GM19328 (cell line): ENCODE measurements around the gene CLEC6A.
"Not testable (repeated sequence)": the region's sequence is repeated elsewhere in the genome, so short reads cannot be mapped to it uniquely, and the experiment has no call there.

Source experiments
- ATAC-seq: cut with Tn5 transposase; IDR thresholded peaks from one replicate; pipeline ENCODE4 v1.9.1; 2021; ENCODE audit warnings: mild to moderate bottlenecking, moderate library complexity; ENCODE audit not compliant: unreplicated experiment

CLEC6A gene

DNA sequence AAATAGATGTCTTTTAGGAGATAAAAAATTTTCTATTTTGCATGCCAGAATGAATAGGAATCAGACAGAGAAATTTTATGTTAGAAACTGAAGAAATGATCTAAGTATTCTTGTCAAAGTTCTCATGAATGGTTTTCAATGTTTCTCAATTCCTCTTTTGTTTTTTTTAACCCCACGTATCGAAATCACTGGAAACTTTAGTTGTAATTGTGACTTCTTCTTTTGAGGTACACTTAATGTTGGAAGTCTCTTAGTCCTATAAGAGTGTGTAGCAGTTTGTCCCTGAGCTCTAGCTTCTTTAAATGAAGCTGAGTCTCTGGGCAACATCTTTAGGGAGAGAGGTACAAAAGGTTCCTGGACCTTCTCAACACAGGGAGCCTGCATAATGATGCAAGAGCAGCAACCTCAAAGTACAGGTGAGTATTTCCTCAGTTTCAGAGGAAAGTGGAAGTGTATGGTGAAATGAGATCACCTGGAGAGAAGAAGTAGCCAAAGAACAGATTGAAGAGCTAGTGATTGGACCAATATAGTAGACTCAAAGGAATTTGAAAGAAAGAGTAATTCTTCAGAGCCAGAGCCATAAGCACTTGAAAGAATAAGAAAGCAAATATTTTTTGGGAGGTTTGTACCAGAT lies at the start of gene CLEC6A:
CLEC6A (plus strand) TSS at position 236 of the 634 bp plus-strand sequence; CDS start at position 386, 150 bp downstream.
- no peak for ATAC-seq

DNA sequence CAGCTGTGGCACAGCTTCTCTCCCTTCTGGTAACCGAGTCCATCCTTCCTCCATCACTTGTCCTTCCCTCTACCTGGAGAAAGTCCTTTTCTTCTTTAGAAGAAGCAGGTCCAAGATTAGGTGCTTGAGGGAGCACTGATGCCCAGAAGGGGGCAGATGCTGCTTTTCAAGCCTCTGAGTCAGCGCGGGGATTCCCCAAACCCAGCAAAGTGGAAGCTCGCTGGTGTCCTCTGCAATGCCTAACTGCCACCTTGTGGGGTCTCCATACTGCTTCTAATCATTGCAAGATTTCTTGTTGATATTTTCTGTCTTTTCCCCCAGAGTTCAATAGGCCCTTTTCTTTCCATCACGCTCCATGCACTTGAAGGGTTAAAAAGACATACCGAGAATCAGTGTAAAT lies 36.2 kb upstream of the CLEC6A start:
- ATAC-seq: not testable (repeated sequence)

DNA sequence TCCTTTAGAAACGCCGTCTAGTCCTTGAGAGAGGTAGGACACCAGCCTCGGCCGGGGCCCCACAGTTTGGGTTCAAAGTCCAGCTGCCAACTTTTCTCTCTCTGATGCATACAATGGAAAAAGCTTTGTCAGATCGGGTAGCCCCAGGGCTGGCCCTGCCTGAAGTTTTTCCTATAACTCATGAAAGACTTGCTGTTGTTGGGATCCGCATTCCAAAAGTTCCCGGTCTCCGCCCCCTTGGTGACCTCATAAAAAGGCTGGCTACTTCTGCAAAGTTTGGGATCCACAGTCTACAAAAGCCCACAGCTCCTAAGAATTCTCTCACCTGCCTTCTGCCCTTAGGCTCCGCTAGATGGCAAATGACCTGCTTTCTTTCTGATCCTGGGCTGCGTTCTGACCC lies 35.3 kb upstream of the CLEC6A start:
- no peak for ATAC-seq

DNA sequence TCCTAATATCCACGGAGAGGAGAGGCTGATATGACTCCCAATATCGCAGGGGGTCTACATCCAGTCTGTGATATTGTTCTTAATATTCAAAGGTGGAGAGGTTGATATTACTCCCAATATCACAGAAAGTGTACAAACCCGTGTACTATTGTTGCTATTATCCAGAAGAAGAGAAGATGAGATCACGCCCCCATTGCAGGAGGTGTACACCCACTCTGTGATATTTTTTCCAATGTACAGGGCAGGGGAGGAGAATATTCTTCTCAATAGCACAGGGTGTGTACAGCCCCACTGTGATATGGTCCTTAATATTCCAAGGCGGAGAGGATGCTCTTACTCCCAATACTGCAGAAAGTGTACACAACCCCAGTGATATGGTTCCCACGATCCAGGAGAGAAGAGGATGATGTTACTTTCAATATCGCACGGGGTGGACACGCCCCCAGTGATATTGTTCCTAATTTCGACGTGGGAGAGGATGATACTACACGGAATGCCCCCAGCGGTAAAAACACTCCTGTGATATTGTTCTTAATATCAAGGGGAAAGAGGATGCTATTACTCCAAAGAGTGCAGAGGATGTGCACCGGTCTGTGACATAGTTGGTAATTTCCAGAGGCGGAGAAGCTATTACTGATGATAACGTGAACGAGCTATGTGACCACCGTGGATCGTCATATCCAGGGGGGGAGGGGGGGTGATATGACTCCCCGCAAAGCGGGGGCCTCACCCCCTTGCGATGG lies 11.1 kb upstream of the CLEC6A start:
- ATAC-seq: not testable (repeated sequence)

DNA sequence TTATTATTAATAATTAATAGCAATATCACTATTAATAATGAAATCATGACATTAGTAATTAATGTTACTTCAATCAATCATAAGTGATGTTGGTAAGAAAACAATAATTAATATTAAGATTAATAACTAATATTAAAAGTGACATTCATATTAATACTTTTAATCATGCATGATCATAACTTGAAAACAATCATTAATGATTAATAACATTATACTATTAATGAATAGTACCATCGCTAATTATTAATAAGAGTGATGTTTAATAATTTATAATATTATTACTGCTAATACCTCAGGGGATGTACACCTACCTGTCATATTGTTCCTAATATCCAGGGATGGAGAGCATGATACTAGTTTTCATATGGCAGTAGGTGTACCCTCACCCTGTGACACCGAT lies 10.0 kb upstream of the CLEC6A start:
- no peak for ATAC-seq

DNA sequence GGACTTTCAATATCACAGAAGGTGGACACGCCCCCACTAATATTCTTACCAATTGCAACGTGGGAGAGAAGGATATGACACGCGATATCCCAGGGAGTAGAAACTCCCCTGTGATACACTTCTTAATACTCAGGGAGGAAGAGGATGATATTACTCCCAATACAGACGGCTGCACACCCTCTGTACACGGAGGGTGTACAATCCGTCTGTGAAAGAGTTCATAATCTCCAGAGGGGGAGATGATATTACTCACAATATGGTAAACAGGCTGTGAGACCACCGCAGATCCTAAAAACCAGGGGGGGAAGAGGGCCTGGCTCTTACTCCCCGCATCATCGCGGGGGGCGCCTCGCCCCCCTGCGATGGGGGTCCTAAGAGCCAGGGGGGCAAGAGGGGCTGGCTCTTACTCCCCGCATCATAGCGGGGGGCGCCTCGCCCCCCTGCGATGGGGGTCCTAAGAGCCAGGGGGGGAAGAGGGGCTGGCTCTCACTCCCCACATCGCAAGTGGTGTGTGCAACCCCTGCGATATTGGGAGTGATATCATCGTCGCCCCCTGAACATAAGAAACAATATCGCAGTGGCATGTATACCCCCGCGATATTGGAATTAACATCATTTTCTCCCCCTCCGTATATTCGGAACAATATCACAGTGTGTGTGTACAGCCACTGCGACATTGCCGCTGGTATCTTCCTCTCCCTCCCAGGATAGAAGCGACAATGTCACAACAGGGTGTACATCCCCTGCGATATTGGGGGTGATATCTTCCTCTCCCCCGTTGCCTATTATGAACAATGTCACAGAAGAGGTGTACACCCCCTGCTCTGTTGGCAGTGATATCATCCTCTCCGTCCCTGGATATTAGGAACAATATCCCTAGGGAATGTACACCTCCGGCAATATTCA lies 8.9 kb upstream of the CLEC6A start:
- ATAC-seq: no peak

DNA sequence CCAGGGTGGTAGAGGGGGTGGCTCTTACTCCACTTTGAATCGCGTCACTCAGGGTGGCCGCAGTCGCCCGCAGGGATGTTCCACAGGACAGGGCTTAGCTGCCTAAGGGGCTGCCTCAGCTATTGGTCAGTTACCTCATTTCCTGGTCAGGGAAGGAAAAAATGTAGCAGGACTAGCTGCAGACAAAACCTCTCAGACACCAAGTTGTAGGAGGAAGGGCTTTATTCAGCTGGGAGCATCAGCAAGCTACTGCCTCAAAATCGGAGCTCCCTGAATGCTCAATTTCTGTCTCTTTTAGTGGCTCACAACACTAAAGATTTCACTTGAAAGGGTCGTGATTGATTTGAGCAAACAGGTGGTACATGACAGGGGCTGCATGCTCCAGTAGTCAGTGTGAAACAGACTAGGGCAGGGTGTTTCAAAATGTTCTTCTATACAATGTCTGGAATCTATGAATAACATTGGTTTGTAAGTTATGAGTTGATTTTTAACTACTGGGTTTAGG lies 6.4 kb upstream of the CLEC6A start:
- no peak for ATAC-seq

DNA sequence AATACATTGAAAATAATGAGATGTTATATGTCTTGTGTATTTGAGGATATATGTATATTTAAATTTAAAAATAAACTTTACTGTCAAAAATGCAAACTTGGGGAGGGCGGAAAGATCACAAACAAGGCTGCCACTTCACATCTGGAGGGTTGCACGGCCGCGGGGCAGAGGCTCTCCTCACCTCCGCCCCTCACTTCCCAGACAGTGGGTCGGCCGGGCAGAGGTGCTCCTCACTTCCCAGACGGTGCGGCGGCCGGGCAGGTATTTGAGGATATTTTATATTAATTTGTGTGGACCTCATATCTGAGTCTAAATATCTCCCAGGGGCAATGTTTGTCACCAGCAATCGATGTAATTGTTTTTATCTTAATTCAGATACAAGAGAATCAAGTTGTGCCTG lies 3.7 kb upstream of the CLEC6A start:
- ATAC-seq: no peak

DNA sequence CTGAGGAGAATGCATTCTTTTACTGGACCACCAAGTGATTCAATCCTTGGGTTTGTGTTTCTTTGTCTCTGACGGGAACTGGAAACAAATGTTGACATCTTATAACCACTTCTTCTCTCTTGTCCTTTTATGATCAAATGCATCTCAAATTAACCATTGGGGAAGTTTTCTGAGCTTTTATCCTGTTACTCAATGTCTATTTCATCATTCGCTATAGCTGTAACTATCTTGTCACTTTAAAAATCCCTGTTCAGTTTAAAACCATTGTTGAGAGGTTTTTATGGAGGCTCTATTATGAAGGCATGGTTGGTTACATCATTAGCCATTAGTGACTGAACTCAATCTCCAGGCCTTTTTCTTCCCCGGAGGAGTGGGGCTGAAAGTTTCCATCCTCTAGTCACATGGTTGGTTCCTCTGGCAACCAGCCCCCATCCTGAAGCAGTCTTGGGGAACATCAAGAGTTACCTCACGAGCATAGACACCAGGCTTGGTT lies 2.7 kb upstream of the CLEC6A start:
- no peak for ATAC-seq

DNA sequence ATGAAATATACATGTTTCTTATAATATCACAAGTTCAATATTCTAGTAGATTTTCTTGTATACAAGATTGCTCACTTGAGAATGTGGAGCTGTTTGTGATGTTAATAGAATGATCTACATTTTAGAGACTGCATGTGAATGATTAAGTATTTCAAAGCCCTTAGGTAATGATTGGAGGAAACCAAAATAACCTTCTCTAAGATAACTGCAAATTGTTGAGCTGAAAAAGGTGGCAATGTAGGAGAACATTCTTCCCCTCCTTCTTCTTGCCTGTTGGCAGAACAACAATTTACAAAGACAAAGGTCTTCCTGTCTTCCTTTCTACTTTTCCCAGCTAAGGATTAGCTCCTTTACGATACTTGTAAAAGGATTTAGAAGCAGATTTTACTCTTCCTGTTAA lies 2.0 kb upstream of the CLEC6A start:
- no peak for ATAC-seq

DNA sequence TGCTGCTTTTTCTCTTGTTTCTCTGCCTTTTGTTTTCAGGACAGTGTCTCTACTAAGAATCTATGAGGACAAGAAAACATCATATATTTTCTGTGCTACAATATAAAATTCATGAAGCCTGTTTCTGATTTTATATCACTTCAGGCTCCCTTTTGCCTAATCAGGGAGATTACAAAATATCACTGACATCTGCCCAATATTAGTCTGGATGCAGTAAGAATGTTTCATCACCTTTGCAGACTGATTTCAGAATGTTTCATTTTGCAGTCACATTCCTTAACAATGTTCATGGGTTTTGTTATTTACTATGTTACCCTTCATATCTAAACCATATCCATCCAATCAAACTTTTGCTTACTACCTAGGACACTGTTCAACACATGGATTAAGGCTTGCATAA lies 491 bp upstream of the CLEC6A start:
- no peak for ATAC-seq

DNA sequence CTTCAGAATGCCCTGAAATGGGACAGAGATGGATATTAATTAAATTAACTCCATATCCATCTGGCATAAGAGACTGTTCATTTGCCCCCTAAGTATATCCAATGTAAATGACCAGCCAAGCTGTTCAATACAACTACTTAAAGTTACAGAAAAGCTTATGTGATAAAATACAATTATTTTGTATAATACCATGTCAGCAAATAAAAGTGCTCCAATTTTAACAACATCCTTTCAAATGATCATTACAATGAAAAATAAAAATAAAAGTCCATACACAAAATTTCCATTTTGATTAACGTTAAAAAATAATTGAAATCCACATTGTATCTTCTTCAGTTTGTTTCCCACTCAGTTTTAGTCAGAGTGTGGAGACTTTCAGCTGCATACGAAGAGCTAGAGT lies 5.7 kb downstream of the CLEC6A start:
- ATAC-seq: no peak

DNA sequence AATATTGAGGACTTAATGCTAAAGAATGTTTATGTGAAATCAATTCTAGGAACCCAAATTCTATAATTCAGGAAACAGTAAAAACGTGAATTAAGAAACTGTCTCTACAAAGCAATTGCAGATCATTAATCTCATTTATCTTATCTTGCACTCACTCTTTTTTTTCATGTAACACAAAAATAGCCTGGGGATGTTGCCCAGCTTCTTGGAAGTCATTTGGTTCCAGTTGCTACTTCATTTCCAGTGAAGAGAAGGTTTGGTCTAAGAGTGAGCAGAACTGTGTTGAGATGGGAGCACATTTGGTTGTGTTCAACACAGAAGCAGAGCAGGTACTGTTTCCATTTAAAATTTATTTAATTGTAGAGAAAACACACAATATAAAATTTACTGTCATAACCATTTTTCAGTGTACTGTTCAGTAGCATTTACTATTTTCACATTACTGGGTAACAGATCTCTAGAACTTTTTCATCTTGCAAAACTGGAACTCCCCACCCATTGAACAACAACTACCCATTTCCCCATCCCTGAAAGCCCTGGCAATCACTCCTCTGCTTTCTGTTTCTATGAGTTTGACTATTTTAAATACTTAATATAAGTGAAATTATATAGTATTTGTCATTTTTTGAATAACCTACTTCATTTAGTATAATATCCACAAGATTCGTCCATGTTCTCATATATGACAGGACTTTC lies 9.7 kb downstream of the CLEC6A start:
- no peak for ATAC-seq

DNA sequence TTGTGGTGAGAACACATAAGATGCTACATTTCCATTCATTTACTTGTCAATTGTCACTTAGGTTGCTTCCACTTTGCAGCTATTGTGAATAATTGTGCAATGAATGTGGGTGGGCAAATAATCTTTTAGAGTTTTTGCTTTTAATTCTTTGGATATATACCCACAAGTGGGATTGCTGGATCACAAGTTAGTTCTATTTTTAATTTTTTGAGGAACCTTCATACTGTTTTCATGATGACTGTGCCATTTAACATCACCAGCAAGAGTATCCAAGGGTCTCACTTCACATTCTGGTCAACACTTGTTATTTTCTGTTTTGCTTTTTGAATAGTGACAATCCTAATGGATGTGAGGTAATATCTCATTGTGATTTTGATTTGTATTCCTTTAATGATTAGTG lies 10.5 kb downstream of the CLEC6A start:
- no peak for ATAC-seq

DNA sequence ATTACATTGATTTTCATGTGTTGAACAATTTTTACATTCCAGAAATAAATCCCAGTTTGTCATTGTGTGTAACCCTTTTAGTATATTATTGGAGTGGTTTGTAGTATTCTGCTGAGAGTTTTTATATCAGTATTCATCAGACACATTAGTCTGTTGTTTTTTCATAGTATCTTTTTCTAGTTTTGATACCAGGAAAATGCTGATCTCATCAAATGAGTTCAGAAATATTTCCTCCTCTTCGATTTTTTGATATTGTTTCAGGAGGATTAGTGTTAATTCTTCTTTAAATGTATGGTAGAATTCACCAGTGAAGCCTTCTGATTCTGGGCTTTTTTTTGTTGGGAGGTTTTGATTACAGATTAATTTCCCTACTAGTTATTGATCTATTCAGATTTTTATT lies 15.3 kb downstream of the CLEC6A start:
- ATAC-seq: no peak

DNA sequence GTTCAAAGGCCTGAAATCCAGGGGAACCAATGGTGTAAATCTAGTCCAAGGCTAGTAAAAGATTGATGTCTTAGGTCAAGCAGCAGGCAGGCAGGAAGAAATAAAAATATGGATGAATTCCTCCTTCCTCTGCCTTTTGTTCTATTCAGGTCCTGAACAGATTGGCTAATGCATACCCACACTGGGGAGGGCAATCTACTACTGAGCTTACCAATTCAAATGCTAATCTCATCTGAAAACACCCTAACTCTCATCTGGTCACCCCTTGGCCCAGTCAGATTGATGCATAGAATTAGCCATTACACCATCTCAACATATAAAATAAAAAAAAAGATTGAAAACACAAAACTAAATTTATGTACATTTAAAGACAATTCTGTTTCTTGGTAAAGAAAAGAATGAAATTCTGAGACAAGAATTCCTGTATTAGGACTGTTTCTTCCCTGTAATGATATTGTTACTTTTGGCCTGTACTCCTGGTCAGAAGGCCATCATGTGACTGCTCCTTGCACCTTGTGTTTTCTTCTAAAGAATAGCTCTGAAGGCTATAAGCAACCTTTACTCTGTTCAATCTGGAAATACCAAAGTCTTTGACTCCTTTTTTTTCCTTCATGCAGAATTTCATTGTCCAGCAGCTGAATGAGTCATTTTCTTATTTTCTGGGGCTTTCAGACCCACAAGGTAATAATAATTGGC lies 19.9 kb downstream of the CLEC6A start:
- ATAC-seq: no peak

DNA sequence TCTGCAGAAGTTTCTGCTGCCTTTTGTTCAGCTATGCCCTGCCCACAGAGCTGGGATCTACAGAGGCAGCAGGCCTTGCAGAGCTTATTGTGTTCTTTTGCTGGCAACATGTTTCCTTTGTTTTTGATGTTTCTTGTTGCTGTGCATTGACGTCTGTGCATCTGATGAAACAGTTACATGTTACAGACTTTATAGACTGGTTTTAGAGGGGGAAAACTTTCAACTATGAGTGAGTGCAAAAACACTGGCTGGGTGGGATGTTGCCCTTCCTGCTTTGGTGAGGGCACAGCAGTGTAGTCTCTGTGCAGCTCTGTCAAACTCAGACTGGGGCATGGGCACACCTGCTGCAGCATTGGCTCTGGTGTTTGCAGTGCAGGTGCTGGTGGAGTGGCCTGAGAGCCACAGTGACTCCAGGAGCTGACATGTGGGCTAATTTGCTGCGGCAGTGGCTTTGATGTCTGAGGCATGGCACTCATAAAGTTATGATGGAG lies 26.9 kb downstream of the CLEC6A start:
- no peak for ATAC-seq

DNA sequence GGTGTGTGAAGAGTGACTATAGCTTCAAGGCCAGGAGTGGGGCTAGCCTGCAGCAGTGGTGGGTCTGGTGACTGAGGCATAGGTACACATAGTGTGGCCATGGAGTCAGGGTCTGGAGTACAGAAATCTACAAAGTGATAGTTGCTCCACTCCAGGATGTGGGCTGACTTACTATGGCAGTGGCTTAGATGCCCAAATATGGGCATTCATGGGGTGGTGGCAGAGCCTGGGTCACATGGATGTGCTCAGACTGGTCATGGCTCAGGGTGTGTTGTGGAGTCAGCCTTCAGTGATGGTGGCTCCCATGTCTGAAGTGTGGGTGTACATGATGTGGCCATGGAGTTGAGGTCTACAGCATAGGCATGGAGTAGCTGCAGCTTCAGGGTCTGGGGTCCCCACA lies 27.3 kb downstream of the CLEC6A start:
- ATAC-seq: no peak

DNA sequence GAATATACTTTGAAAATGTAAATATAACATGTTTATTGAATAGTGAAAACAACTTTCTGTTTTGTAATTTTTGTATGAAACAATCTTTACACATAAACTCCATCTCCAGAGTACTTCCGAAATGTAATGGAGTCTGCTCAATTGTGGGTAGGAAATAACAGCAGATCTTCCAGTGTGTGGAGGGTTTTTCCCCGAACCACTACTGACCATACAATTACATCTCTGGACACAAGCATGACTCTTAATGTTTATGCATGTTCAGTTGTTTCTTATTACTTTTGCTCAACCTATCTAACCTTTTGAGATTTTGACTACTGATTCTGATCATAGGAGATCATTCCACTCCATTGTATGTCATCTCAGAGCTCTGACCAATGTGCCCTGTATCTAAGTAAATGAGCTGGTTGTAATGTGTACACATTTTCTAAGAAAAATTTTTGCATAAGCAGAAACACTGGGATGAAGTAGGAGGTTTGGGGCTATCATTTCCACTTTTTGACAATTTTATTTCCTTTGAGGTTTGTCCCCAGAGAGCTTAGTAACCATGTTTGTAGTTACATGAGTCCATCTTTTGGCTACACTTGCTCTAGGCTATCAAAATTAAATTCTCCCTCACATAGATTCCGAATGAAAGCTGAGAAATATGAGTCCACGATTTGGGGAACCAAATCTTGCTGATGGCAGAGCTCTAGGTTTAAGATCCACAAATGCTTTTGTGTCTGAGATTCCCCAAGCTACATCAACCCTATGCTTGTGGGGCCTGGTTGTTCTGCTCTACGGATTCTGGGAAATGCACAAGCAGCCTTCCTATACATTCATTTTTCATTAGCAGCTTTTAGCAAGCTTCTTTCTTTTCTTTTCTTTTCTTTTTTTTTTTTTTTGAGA lies 36.1 kb downstream of the CLEC6A start:
- no peak for ATAC-seq
